GM19397 (cell line): ENCODE results near the gene LITAF.
"Not testable (repeated sequence)": the region's sequence is repeated elsewhere in the genome, so short reads cannot be mapped to it uniquely, and the experiment has no call there.

Experiments
- ATAC-seq: cut with Tn5 transposase; IDR thresholded peaks from one replicate; pipeline ENCODE4 v1.9.1; 2021; ENCODE audit warnings: mild to moderate bottlenecking, moderate library complexity; ENCODE audit not compliant: unreplicated experiment

Gene LITAF

GRCh38 chr16:11524098-11524760 is 62.5 kb downstream of the LITAF start:
- ATAC-seq = no peak

GRCh38 chr16:11521055-11521454 is 65.7 kb downstream of the LITAF start:
- no peak for ATAC-seq

GRCh38 chr16:11520442-11520841 is 66.3 kb downstream of the LITAF start:
- ATAC-seq = no peak

- ATAC-seq = no peak
Observed at GRCh38 chr16:11517961-11518360, 68.8 kb downstream of the LITAF start.

- ATAC-seq = no peak
Observed at GRCh38 chr16:11515540-11516430, 70.9 kb downstream of the LITAF start.

- no peak for ATAC-seq
Observed at GRCh38 chr16:11514283-11514682, 72.4 kb downstream of the LITAF start.

- not testable (repeated sequence) for ATAC-seq
Observed at GRCh38 chr16:11513366-11513765, 73.4 kb downstream of the LITAF start.

GRCh38 chr16:11511801-11512200 is 74.9 kb downstream of the LITAF start:
- ATAC-seq = no peak

- no peak for ATAC-seq
Observed at GRCh38 chr16:11511328-11511727, 75.4 kb downstream of the LITAF start.

- no peak for ATAC-seq
Observed at GRCh38 chr16:11510178-11510973, 76.3 kb downstream of the LITAF start.

GRCh38 chr16:11507991-11508390 is 78.7 kb downstream of the LITAF start:
- ATAC-seq = no peak

- no peak for ATAC-seq
Observed at GRCh38 chr16:11507350-11507749, 79.4 kb downstream of the LITAF start.

GRCh38 chr16:11506741-11507305 is 79.9 kb downstream of the LITAF start:
- no peak for ATAC-seq

- ATAC-seq = not testable (repeated sequence)
Observed at GRCh38 chr16:11504261-11504660, 82.5 kb downstream of the LITAF start.

GRCh38 chr16:11503566-11503965 is 83.2 kb downstream of the LITAF start:
- ATAC-seq = no peak

GRCh38 chr16:11502239-11502638 is 84.5 kb downstream of the LITAF start:
- ATAC-seq = no peak

- ATAC-seq = no peak
Observed at GRCh38 chr16:11501632-11502031, 85.1 kb downstream of the LITAF start.

- ATAC-seq = no peak
Observed at GRCh38 chr16:11500700-11501346, 85.9 kb downstream of the LITAF start.

GRCh38 chr16:11499295-11500089 is 87.2 kb downstream of the LITAF start:
- ATAC-seq = no peak

GRCh38 chr16:11498683-11499082 is 88.0 kb downstream of the LITAF start:
- no peak for ATAC-seq
